ENCODE measurements around the gene CD300E.
"Not testable (repeated sequence)": the region's sequence is repeated elsewhere in the genome, so short reads cannot be mapped to it uniquely, and the experiment has no call there.

The CD300E gene, protein sequence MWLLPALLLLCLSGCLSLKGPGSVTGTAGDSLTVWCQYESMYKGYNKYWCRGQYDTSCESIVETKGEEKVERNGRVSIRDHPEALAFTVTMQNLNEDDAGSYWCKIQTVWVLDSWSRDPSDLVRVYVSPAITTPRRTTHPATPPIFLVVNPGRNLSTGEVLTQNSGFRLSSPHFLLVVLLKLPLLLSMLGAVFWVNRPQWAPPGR

DNA sequence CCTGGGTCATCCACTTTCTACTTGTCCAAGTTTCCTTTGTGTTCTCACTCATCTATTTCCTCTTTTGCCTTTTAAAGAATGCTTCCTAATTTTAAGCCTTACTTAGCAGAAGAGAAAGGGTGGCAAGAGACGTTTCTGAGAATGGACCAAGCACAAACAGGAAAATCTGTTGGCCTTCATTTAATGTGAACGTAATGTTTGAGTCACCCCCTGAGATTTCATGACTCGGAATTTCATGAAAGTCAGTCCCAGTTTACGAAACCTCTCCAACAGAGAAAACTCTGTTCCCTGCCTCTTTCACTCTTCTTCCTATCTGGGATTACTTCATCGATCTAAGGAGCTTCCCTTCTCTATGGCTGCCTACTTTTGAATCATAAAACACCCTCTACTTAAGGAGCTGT, at the start of gene CD300E:
CD300E (minus strand) TSS at position 46 of the 401 bp plus-strand sequence. CDS start 117 bp downstream, outside the sequence.
- DNase-seq, result no peak

DNA sequence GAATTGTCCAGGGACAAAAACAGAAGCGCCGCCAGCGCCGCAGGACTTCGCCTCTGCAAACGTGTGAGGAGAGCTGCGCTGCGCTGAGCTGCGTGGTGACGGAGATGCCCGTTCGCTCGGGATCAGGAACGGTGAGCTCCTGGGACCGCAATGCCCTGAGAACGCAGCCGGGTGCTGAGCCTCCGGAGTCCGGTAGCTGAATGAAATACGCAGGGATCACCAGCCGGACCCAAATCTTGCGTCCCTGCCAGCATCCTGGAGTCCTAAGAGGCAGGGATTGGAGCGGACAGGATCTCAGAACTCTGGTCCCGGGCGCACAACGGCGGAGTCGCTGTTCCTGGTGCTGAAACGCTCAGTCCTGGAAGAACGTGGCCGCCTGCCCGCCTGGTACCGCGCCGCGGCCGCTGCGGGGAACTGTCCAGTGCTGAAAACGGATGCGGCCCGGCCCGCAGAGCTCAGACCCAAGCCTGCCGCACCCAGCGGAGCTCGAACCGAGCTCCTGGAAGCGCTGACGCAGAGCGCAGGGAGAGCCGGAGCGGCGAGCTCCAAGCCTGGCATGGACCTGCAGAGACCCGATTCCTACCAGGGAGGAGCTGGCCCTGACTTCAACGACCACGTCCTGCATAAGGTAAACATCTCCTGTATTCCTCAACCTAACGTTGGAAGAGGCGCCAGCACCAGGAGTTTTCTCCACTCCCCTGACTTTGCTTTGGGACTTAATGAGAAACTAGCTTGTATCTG, 47.7 kb upstream of the CD300E start:
- peak; percentile 79 for DNase-seq

DNA sequence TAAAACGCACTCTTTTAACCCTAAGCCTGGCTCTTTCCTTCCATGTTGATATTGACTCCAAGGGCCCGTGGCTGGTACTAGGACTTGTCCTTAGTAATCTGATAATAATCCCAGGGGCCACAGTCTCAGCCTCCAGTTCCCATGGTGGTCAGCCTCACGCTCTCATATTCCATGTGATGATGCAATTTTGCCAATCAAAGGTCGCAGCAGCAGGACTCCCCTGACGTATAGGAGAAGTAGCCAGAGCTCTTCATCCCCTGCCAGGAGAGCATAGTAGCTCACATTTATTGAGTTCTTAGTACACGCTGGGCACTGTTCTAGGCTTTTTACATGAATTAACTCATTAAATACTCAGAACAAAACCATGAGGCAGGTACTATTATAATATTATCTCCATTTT, 46.8 kb upstream of the CD300E start:
- no peak for DNase-seq

DNA sequence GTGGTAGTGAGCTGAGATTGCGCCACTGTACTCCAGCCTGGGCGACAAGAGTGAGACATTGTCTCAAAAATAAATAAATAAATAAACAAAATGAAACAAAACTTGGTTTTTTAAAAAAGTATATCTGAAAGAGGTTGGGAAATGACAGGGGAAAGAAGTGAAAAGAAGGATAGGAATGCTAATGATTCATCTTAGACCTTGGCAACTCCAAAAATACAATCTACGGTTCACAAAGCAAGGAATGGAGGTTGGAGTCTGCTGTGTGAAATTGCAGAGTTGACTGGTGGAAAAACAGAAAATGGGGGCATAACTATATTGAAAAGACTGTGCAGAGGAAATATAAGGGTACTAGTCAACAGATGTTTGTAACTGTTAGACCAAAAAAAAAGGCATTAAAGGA, 40.0 kb upstream of the CD300E start:
- DNase-seq, result no peak

DNA sequence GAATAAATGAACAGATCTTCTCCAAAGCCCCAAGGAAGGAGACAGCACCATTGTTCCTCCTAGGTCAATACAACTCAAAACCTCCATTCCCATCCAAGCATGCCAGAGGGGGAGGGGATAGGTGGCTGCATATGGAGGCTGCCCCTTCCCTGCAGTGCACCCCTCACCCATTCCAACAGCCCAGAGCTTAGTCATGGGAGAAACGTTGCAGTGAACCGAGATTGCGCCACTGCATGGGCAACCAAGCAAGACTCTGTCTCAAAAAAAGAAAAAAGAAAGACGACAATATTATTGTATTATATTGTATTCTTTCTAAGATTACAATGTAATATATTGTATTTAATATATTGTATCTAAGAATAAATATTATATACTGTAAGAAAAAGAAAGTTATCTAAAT, 36.4 kb upstream of the CD300E start:
- DNase-seq, result no peak

DNA sequence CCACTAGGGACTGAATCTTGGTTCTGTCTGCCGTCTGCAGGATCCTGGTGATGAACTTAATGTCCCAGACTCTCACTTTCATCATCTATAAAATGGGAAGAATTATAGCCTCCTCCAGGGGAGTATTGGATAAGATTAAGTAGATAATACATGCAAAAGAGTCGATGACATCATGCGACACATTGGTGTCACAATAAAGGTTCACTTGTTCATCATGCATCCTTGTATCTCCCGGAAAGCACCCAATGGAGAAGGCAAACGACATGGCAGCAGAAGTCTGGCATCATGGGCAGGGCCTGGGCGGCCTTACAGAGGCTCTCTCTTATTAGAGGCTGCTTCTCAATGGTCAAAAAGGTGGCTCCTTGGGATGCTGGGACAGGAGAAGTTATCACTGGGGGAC, 35.1 kb upstream of the CD300E start:
- DNase-seq, result no peak

DNA sequence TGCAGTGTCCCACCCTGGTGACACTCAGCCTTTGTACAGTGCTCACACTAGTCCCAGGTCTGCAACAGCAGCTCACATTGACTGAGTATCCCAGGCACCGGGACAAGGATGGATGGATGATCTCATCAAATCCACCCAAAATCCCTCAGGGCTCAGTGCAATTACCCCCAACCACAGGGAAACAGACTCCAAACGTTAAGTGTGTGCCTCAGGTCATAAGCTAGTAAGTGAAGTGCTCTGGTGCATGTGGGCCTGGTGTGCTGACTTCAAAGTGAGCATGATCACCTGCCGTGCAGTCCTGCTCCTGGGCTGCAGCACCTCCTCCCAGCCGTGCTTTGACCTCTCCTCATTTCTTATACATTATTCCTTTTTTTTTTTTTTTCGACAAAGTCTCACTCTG, 31.2 kb upstream of the CD300E start:
- no peak for DNase-seq

DNA sequence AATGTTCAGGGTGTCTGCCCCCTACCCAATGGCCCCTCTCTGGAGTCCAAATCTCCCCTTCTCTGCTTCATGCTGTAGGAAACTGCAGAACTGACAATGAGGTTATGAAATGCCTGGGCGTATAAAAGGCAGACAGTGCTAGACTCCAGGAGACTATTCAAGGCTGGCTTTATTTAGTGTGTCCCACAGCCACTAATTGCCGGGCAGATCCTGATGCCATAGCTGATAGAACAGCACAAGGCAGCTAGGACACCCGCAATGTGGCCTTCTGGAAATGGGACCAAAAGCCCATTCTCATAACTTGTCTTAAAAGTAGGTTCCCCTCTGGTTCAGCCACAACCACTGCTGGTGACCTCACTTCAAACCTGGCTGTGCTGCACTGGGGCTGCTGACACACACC, 28.5 kb upstream of the CD300E start:
- no peak for DNase-seq

DNA sequence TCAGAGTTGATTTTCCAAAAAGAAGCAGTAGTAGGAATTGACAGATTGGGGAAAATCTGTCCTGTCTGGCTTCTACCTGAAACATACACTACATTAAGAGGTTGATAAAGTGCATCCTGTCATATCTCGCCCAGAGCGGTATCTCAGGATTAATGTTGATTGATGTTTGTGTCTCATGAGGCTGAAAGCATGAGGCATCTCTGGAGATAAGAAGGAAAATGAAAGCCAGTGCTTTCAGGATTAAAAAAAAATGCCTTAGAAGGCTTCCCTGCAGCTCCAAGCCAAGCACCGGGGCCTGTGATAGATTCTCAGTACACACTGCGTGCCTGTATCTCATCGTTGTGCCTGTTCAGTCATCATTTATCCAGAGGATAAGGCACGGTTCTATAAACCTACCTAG, 26.4 kb upstream of the CD300E start:
- DNase-seq, result no peak

DNA sequence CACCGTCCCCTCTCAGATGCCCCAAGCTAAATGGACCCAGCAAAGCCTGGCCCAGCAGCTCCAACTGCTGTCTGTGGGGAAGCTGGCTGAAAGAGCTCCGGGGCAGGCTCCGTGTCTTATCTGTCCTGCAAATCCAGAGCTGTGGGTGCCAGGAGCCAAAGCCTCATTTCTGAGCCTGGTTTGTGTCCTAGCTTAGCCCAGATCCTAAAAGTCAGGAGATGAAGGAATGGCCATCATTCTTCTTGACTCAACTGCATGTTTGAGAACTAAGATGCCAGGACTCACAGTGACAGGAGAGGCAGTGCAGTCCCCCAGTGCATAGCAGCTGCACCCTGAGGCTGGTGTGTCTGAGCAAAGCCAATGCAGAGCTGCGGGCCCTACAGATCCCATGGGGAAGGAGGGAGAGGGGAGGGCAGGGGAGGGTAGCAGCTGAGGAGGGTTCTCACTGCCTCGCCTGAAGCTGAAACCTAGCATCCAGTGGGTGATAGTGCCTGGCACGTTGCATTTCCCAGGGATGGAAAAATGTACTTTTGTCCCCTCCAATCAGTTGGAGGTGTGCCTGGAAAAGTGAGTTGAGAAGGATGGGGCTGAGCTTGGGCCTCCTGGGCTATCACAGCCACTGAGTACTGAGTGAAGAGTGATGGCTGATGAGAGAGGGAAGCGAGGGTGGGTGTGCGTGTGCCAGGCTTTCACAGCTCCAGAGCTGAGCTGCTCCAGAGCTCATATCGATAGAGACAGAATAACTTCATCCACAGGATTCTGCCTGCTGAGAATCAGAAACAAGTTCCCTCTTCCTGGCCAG, 24.5 kb upstream of the CD300E start:
- no peak for DNase-seq

DNA sequence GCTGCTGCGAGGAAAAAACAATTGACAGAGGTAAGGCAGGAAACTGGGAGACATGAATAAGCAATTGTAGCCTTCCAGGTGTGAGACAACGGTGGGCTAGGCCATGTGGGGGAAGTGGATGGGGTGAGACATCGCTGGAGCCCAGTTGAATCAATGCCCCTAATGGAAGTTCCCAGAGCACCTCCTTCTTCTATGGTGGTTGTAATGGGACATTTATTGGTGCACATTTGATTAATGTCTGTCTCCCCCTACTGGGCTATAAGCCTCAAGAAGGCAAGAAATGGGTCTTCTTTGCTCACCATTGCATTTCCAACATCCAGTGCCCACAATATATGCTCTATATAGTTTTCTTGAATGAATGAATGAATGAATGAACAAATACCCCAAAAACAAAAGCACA, 22.7 kb upstream of the CD300E start:
- DNase-seq, result no peak

DNA sequence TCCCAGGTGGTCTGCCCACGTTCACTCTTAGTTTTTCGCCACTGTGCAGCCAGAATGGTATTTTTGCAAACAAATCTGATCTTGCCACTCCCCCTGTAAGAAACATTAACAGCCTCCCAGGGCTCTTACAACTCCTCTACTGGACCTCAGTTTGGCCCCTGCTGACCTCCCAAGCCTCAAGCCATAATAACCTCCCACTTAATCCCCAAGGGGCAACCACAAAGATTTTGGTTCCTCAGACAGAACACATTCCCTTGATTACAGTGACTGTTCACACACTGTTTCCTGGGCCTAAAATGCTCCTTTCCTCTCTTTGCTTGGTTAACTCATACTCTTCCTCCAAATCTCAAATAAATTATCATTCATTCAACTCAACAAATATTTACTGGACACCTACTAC, 21.5 kb upstream of the CD300E start:
- DNase-seq, result no peak

DNA sequence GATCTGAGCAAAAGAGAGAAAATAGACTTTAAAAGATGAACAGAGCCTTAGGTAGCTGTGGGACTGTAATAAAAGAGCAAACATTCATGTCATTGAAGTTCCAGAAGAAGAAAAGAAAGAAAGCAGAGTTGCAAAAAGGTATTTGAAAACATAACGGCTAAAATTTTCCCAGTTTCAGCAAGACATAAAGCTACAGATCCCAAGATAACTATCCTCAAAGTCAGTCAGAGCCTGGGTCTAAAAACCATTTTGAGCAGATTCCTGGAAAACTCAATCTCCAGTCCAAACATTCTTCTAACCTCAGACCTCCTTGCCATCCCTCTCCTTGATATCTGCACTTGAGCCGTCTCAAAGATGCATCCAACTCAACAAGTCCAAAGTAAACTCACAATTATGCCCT, 20.9 kb upstream of the CD300E start:
- no peak for DNase-seq

DNA sequence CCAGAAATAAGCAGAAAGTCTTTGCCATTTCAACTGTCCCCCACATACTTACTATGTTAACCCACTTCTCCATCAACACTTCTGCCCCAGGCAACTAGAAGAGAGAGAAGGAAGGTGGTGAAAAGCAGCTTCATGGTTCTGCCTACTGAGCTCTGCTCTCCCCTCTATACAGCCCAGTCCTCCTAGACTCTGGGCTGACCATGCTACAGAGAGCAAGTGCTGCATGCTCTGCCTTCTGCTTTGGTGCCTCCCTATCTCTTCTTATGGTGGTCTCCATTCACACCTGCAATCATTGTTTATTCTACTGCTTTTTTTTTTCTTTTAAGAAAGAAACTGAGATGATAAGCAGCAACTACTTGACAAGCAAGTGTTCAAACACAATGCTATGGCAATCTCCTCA, 20.3 kb upstream of the CD300E start:
- DNase-seq, result no peak

DNA sequence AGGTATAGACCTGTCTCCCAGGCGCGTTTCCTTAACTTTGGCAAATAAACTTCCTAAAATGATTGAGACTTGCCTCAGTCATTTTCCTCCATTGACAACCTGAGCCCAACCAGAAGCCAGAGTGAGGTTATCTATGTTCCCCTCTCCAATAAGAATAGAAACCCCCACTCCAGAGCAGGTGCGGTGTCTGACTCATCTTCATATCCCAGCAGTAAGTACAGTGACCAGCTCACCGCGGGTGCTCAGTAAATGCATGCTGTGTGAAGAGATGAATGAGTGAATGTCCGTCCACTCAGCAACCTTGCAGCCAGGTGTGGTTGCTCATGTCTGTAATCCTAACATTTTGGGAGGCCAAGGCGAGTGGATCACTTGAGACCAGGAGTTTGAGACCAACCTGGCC, 19.5 kb upstream of the CD300E start:
- DNase-seq, result no peak

DNA sequence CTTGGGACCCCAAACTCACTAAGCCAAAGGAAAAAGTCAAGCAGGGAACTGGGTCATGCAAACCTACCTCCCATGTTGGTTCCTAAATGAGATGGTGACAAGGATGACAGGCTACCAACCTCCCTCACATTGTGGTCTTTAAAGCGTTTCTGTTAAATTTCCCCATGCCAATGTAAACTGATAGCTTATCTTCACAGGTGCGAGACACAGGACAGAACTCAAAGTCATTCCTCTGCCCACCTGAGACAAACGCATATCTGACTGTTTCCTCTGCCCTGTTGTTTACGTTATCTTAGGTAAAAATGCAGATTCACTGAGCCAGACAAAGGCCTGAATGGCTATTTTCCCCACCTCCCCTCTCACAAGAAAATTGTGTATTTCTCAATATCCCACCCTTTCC, 19.0 kb upstream of the CD300E start:
- no peak for DNase-seq

DNA sequence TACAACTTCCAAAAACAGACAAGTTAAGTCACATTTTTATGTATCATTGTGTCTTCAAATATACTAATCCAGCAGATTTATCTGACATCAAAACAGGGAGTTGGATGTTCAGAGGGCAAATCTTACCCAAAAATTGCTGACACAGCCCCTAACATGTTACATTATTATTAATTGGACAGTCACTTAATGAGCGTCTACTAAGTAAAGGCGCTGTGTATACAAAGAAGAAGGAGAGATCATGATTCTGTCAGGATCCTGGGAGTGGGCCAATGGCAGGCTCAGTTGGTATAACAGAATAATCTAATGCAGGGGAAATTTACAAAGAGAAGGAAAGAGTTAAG, 18.4 kb upstream of the CD300E start:
- DNase-seq, result no peak

DNA sequence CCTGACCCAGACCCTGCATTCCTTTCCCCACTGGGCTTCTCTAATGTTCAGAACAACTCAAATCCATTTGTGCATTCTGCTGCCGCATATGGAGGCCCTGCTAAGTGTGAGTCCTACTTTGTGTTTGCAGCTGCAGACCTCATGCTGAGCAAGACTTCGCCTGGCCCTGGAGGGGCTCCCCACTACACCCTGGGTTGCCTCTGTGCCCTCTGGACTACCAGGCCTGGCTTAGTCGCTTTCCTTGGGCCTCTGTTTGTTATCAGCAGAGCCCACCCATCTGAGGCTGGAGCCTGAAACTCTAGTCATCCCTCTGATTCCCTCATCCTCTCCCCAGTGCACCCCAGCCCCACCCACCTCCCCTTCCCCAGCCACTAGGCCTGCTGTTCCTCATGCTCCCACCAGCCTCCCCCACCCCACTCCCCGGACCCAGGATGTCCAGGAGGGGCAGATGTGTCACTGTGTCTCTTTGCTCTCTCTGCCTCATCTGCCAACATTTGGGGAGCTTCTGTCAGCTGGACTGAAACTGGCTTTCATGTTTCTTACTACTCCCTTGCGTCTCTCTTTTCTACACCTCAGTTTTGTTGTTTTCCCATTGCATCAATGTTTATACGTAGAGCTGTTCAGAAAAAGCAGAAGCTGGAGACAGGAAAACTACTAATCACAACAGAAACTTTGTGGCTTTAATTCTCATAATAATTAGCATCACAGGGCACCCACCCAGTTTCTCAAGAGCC, 17.9 kb upstream of the CD300E start:
- no peak for DNase-seq

DNA sequence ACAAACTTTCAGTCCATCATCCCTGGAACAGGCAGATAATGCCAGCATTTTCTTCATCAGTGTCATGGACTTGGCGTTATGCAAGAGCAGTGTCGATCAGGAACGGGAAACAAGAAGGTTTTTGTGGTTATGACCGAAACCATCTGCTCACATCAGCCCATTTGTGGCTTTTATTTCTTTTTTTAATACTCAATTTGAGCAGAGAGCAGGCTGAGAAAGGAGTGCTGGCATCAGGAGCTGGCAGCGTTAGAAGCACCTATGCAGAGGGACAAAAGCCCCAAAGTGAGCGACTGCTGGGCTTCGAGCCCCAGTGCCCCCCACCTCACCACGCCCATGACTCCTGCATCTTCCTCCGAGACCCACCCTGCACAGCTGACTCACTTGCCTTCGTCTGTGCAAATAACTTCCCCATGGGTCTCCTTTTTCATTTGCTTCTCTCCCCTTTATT, 16.2 kb upstream of the CD300E start:
- peak; percentile 2 for DNase-seq

DNA sequence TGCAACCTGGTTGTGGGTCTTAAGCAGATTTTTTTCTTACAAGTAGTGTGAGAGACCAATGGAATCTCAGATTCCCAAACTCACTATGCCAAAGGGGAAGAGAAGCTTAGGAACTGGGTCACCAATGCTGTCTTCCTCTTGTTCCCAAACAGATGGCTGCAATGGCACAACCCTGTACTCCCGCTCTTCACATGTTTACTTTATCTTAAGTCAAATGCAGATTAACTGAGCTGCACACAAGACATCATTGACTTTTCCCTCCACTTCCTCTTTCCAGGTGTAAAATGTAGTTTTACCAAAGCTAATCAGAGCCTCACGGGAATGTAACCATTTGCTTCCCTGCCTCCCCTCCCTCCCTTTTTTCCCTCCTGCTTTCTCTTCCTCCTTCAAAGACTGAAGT, 14.4 kb upstream of the CD300E start:
- no peak for DNase-seq

DNA sequence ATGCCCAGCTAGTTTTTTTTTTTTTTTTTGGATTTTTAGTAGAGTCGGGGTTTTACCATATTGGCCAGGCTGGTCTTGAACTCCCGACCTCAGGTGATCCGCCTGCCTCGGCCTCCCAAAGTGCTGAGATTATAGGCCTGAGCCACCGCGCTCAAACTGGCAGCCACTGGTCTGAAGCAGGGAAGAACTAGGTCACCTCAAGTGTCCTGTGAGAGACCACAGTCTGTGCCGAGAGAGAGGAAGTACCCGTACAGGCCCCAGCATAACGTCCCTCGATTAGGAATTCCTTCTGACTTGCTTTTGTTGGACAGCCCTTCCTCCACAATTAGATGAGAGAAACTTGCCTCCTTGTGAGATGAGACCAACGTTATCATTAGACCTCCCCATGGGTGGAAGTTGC, 13.7 kb upstream of the CD300E start:
- DNase-seq, result no peak

DNA sequence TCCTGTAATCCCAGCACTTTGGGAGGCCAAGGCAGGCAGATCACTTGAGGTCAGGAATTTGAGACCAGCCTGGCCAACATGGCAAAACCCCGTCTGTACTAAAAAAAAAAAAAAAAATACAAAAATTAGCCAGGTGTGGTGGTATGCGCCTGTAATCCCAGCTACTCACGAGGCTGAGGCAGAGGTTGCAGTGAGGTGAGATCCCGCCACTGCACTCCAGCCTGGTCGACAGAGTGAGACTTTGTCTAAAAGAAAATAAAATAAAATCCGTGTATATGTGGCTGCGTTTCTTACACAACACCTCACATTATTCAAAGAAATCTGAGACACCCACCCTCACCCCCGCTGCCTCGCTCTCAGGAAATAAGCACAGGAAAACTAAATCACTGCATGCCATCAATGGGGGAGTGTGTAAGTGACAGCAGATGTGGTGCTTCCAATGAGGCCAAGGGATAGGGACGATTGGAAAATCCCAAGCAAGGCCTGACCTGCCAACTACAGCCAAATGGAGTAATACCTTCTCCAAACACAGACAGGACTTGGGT, 13.1 kb upstream of the CD300E start:
- not testable (repeated sequence) for DNase-seq

DNA sequence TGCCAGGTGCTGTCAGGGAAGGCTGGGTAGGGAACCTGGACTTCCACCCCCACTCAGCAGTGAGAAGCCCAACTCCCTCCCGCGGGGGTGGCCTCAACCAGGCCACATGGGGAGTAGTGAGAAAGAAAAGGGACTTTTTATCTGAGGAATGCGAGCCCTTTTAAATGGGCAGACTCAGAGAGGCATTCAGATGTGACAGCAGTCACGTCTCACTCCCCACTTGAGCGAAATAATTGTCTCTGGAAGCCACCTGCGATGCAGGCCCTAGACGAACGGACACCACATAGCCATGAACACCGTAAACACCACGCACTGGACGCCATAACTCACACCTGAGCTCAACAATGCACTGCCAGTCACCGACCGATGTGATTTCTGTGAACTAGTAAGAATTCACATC, 11.9 kb upstream of the CD300E start:
- DNase-seq, result no peak
